ENCODE data around the gene CTNND2.
"Not testable (repeated sequence)": the region's sequence is repeated elsewhere in the genome, so short reads cannot be mapped to it uniquely, and the experiment has no call there.

The CTNND2 gene

DNA sequence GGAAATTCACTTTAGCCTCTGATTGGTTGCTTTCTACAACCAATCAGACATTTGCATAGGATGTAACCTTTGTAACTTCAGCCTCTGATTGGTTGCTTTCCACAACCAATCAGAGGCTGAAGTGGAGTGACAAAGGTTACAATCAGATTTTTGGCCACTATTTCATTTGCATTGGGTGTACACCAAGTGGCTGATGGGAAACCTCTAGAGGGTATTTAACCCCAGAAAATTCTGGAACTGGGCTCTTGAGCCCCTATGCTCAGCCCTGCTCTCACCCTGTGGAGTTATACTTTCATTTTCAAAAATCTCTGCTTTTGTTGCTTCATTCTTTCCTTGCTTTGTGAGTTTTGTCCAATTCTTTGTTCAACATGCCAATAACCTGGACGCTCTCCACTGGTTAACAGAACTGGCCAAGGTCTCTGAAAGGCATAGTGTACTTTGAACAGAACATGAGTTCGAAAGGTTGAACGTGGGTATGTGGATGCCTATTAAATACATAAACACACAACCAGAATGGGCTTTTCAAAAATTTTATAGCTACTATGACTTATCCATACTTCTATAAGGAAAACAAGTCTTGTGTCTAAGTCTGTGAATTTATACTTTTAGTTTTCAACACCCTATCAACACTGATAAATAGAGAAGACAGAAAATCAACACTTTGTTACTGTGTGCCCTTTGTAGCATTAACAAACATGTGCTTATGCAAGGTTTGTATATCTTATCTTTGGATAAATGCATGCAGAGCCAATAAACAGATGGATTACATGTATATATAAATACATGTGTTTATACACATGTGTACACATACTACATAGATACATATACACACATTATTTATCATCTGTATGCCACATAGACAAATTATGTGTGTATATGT lies 568.1 kb downstream of the CTNND2 start:
- Histone ChIP-seq H3K27me3 (ENCODE audit: insufficient read depth, low read length) (no peaks in the 10 kb centered on the region), H3K36me3 (ENCODE audit: insufficient read depth, low read length) (no peaks in the 10 kb centered on the region), H3K79me2 (ENCODE audit: control insufficient read depth, insufficient read depth, low read length, unreplicated experiment) (no peaks in the 10 kb centered on the region), H3K4me3 (ENCODE audit: low read depth, low read length) (no peak overlapping the region), H3K4me1 (ENCODE audit: control insufficient read depth, insufficient read depth, low read length, unreplicated experiment) (no peaks in the 10 kb centered on the region), H3K27ac (ENCODE audit: low read depth, low read length) (no peak overlapping the region), H2AFZ (ENCODE audit: low read length, unreplicated experiment) (no peak overlapping the region)

- Histone ChIP-seq H3K36me3 (ENCODE audit: insufficient read depth, low read length) (no peaks in the 10 kb centered on the region), H3K4me1 (ENCODE audit: control insufficient read depth, insufficient read depth, low read length, unreplicated experiment) (no peaks in the 10 kb centered on the region), H2AFZ (ENCODE audit: low read length, unreplicated experiment) (no peak overlapping the region), H3K79me2 (ENCODE audit: control insufficient read depth, insufficient read depth, low read length, unreplicated experiment) (no peaks in the 10 kb centered on the region), H3K27ac (ENCODE audit: low read depth, low read length) (no peak overlapping the region), H3K4me3 (ENCODE audit: low read depth, low read length) (no peak overlapping the region), H3K27me3 (ENCODE audit: insufficient read depth, low read length) (no peaks in the 10 kb centered on the region)
Measured at GRCh38 chr5:11334404-11334803, 569.8 kb downstream of the CTNND2 start.

- no peak overlapping the region for H3K4me3 ChIP-seq (ENCODE audit: low read depth, low read length)
- H2AFZ ChIP-seq (ENCODE audit: low read length, unreplicated experiment): no peak overlapping the region
- no peaks in the 10 kb centered on the region for H3K4me1 ChIP-seq (ENCODE audit: control insufficient read depth, insufficient read depth, low read length, unreplicated experiment)
- H3K79me2 ChIP-seq (ENCODE audit: control insufficient read depth, insufficient read depth, low read length, unreplicated experiment): no peaks in the 10 kb centered on the region
- no peaks in the 10 kb centered on the region for H3K36me3 ChIP-seq (ENCODE audit: insufficient read depth, low read length)
- H3K27ac ChIP-seq (ENCODE audit: low read depth, low read length): no peak overlapping the region
- H3K27me3 ChIP-seq (ENCODE audit: insufficient read depth, low read length): no peaks in the 10 kb centered on the region
Measured at GRCh38 chr5:11329679-11330078, 574.6 kb downstream of the CTNND2 start.

DNA sequence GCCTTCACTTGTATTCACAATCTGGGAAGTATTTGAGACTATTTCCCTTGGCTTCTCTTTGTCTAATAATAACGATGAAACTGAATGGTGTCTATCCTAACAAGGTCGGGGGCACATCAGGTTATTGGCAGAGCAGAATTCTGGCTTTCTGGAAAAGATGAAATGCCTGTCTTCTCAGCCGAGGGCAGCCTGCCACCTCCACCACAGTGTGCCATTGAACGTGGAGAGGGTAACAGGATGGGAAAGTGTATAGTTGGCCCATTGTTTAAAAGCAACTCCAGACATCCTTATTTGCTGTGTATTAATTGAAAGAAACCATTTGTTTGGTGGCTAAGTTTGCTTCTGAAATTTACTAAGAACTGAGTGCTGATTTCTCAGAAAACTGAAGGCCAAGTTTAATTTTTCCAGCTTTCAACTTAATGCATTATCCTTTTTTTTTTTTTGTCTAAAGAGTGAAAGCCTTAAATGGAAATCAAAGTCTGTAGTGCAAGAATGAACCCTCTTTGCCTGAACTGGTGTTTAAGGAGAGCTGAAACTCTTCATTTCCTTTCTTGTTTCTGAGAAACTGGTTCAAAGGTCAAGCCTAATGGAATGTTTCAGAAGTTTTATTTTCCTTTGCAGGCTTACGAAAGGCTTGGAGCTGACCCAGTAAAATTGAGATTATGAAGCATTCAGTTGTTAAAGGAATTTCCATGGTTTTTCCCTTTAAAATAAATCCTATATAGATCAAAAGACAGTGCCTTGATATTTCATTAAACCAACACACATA lies 579.5 kb downstream of the CTNND2 start:
- no peak overlapping the region for H3K4me3 ChIP-seq (ENCODE audit: low read depth, low read length)
- no peak overlapping the region for H2AFZ ChIP-seq (ENCODE audit: low read length, unreplicated experiment)

GRCh38 chr5:11323761-11324160 lies 580.5 kb downstream of the CTNND2 start:
- Histone ChIP-seq H3K27ac (ENCODE audit: low read depth, low read length) (no peak overlapping the region), H3K79me2 (ENCODE audit: control insufficient read depth, insufficient read depth, low read length, unreplicated experiment) (no peaks in the 10 kb centered on the region), H2AFZ (ENCODE audit: low read length, unreplicated experiment) (no peak overlapping the region), H3K36me3 (ENCODE audit: insufficient read depth, low read length) (no peaks in the 10 kb centered on the region), H3K4me3 (ENCODE audit: low read depth, low read length) (no peak overlapping the region), H3K27me3 (ENCODE audit: insufficient read depth, low read length) (no peaks in the 10 kb centered on the region), H3K4me1 (ENCODE audit: control insufficient read depth, insufficient read depth, low read length, unreplicated experiment) (peaks cover 4% of the 10 kb centered on the region)

More for the DNA sequence above, 579.5 kb downstream of the CTNND2 start:
- no peaks in the 10 kb centered on the region for H3K27me3 ChIP-seq (ENCODE audit: insufficient read depth, low read length)
- H3K27ac ChIP-seq (ENCODE audit: low read depth, low read length): no peak overlapping the region
- peaks cover 4% of the 10 kb centered on the region for H3K4me1 ChIP-seq (ENCODE audit: control insufficient read depth, insufficient read depth, low read length, unreplicated experiment)
- no peaks in the 10 kb centered on the region for H3K79me2 ChIP-seq (ENCODE audit: control insufficient read depth, insufficient read depth, low read length, unreplicated experiment)
- H3K36me3 ChIP-seq (ENCODE audit: insufficient read depth, low read length): no peaks in the 10 kb centered on the region

DNA sequence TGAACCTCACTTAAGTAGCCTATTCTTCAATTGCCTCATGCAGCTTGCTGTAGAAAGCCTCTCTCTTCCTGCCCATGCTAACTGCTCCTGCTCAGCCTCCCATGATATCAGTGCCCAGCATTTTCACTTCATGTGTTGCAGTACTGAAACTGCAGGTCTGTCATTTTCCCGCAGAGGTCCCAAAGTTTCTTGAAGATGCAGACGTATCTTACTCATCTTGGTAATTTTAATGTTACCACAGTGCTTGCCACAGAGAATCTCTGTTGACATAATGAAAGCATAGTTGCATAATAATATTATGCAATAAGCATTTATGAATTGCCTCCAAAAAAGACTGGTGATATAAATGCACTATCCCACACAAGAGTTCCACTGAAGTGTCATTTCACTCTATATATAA lies 582.1 kb downstream of the CTNND2 start:
- Histone ChIP-seq H2AFZ (ENCODE audit: low read length, unreplicated experiment) (no peak overlapping the region), H3K4me3 (ENCODE audit: low read depth, low read length) (no peak overlapping the region), H3K27me3 (ENCODE audit: insufficient read depth, low read length) (no peaks in the 10 kb centered on the region), H3K27ac (ENCODE audit: low read depth, low read length) (no peak overlapping the region), H3K79me2 (ENCODE audit: control insufficient read depth, insufficient read depth, low read length, unreplicated experiment) (no peaks in the 10 kb centered on the region), H3K4me1 (ENCODE audit: control insufficient read depth, insufficient read depth, low read length, unreplicated experiment) (peaks cover 4% of the 10 kb centered on the region), H3K36me3 (ENCODE audit: insufficient read depth, low read length) (no peaks in the 10 kb centered on the region)

DNA sequence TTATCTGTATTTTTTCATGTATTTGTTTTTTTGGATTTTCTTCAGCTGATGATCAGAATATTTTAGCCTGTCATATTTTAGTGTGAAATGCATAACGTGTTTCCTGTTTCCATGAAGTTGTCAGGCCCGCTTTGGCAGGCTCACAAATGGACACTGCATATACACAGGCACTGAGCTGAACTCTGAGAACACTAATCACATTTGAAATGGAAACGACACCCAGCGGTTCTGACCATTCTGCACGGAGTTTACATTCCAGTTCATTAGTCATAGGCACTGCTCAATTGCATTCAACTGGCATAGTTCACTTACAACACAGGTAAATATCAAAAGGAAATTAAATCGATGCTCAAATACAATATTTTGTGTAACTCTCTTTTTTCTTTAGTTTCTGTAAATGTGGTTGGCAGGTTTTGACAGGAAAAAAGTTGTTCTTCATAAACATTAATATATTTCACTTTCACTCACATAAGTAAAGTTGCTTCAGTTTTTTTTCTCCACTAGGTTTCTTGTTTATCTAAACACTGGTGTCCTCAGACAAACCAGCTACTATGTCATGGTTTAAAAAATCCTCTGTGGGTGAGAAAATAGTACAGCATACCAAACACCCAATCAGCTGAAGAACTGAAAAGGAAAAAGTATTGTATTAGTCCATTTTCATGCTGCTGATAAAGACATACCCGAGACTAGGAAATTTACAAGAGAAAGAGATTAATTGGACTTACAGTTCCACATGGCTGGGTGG lies 584.2 kb downstream of the CTNND2 start:
- H3K27me3 ChIP-seq (ENCODE audit: insufficient read depth, low read length): no peaks in the 10 kb centered on the region
- H3K4me3 ChIP-seq (ENCODE audit: low read depth, low read length): no peak overlapping the region
- no peaks in the 10 kb centered on the region for H3K79me2 ChIP-seq (ENCODE audit: control insufficient read depth, insufficient read depth, low read length, unreplicated experiment)
- no peak overlapping the region for H2AFZ ChIP-seq (ENCODE audit: low read length, unreplicated experiment)
- H3K27ac ChIP-seq (ENCODE audit: low read depth, low read length): no peak overlapping the region
- no peaks in the 10 kb centered on the region for H3K36me3 ChIP-seq (ENCODE audit: insufficient read depth, low read length)
- H3K4me1 ChIP-seq (ENCODE audit: control insufficient read depth, insufficient read depth, low read length, unreplicated experiment): peaks cover 4% of the 10 kb centered on the region

DNA sequence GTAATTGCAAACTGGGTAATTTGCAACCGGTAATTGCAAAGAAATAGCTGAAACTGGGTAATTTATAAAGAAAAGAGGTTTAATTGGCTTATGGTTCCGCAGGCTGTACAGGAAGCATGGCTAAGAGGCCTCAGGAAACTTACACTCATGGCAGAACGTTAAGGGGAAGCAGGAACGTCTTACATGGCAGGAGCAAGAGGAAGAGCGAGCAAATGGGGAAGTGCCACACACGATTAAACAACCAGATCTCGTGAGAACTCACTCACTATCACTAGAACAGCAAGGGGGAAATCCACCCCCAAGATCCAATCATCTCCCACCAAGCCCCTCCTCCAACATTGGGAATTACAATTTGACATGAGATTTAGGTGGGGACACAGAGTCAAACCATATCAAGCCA lies 590.6 kb downstream of the CTNND2 start:
- H3K4me1 ChIP-seq (ENCODE audit: control insufficient read depth, insufficient read depth, low read length, unreplicated experiment); H3K27ac ChIP-seq (ENCODE audit: low read depth, low read length); H2AFZ ChIP-seq (ENCODE audit: low read length, unreplicated experiment); H3K4me3 ChIP-seq (ENCODE audit: low read depth, low read length); H3K27me3 ChIP-seq (ENCODE audit: insufficient read depth, low read length); H3K36me3 ChIP-seq (ENCODE audit: insufficient read depth, low read length); H3K79me2 ChIP-seq (ENCODE audit: control insufficient read depth, insufficient read depth, low read length, unreplicated experiment): not testable (repeated sequence)

- H3K4me3 ChIP-seq (ENCODE audit: low read depth, low read length): no peak overlapping the region
- H2AFZ ChIP-seq (ENCODE audit: low read length, unreplicated experiment): no peak overlapping the region
- H3K27ac ChIP-seq (ENCODE audit: low read depth, low read length): no peak overlapping the region
- H3K4me1 ChIP-seq (ENCODE audit: control insufficient read depth, insufficient read depth, low read length, unreplicated experiment): no peaks in the 10 kb centered on the region
- H3K36me3 ChIP-seq (ENCODE audit: insufficient read depth, low read length): no peaks in the 10 kb centered on the region
- no peaks in the 10 kb centered on the region for H3K27me3 ChIP-seq (ENCODE audit: insufficient read depth, low read length)
- H3K79me2 ChIP-seq (ENCODE audit: control insufficient read depth, insufficient read depth, low read length, unreplicated experiment): no peaks in the 10 kb centered on the region
Measured at GRCh38 chr5:11311731-11312130, 592.5 kb downstream of the CTNND2 start.

DNA sequence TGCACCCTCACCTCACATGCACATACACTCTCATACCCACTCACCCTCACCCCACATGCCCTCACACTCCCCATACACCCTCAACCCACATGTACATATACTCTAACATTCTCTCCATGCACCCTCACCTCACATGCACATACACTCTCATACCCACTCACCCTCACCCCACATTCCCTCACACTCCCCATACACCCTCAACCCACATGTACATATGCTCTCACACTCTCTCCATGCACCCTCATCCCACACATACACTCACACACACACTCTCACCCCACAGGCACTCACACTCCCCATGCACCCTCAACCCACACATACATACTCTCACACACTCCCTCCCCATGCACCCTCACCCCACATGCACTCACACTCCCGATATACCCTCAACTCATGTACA lies 593.0 kb downstream of the CTNND2 start:
- H2AFZ ChIP-seq (ENCODE audit: low read length, unreplicated experiment): no peak overlapping the region
- no peak overlapping the region for H3K27ac ChIP-seq (ENCODE audit: low read depth, low read length)

More for the DNA sequence above, 593.0 kb downstream of the CTNND2 start:
- no peaks in the 10 kb centered on the region for H3K27me3 ChIP-seq (ENCODE audit: insufficient read depth, low read length)
- H3K79me2 ChIP-seq (ENCODE audit: control insufficient read depth, insufficient read depth, low read length, unreplicated experiment): no peaks in the 10 kb centered on the region
- no peaks in the 10 kb centered on the region for H3K4me1 ChIP-seq (ENCODE audit: control insufficient read depth, insufficient read depth, low read length, unreplicated experiment)
- H3K36me3 ChIP-seq (ENCODE audit: insufficient read depth, low read length): no peaks in the 10 kb centered on the region
- H3K4me3 ChIP-seq (ENCODE audit: low read depth, low read length): no peak overlapping the region
